HEK293 (cell line): ENCODE results near the gene PEX10.

Experiments used
- CTCF ChIA-PET: fragments of 350-600 bp; formaldehyde crosslinking; extraction: SDS; loops from one replicate; lab custom pipeline; 2021; ENCODE audit warnings: antibody characterized with exemption; lab: Yijun Ruan, JAX
- POLR2A ChIA-PET: fragments of 300-600 bp; formaldehyde crosslinking; extraction: SDS; loops from one replicate; lab custom pipeline; 2020; ENCODE audit warnings: antibody characterized with exemption, inconsistent platforms; lab: Yijun Ruan, JAX
- H3K27ac ChIP-seq: fragments of 200-500 bp; sonication (Bioruptor generic); 2 replicates; pipeline ENCODE4 v1.5.1; 2014; ENCODE audit warnings: low read depth, low read length, control low read depth, inconsistent platforms; ENCODE audit errors: extremely low read depth
- H3K36me3 ChIP-seq, 2 experiments: fragments of 200-500 bp in 1 of 2; sonication (Bioruptor generic) in 1 of 2; 1 replicate in 1 of 2; 2 replicates in 1 of 2; pipeline ENCODE4 v1.5.1; 2014 to 2017; ENCODE audit warnings: inconsistent platforms in 2 of 2, low read length in 2 of 2; ENCODE audit not compliant: control insufficient read depth in 2 of 2, insufficient read depth in 1 of 2
- H3K4me1 ChIP-seq: fragments of 200-500 bp; sonication (Bioruptor generic); 2 replicates; pipeline ENCODE4 v1.5.1; 2014; ENCODE audit warnings: mild to moderate bottlenecking, low read length, inconsistent platforms; ENCODE audit not compliant: control insufficient read depth, insufficient read depth
- H3K4me3 ChIP-seq: 2 replicates; pipeline ENCODE4 v1.5.1; 2011; ENCODE audit warnings: low read depth, mild to moderate bottlenecking, control low read depth, low read length, moderate library complexity
- H3K9me3 ChIP-seq: fragments of 200-500 bp; sonication (Bioruptor generic); 2 replicates; pipeline ENCODE4 v1.5.1; 2014; ENCODE audit warnings: low read depth, low read length, inconsistent platforms; ENCODE audit not compliant: control insufficient read depth, insufficient read depth
- EGR2 ChIP-seq: fragments of 450-650 bp; formaldehyde crosslinking; IDR thresholded peaks from 2 replicates; pipeline ENCODE4 v1.5.1; 2016; ENCODE audit warnings: low read depth, missing biosample characterization, missing genetic modification characterization
- GLIS2 ChIP-seq: fragments of 450-650 bp; formaldehyde crosslinking; IDR thresholded peaks from 2 replicates; pipeline ENCODE4 v1.5.1; 2016; ENCODE audit warnings: missing biosample characterization, missing genetic modification characterization
- KLF1 ChIP-seq: fragments of 450-650 bp; formaldehyde crosslinking; IDR thresholded peaks from 2 replicates; pipeline ENCODE4 v1.5.1; 2016; ENCODE audit warnings: missing biosample characterization, missing genetic modification characterization
- KLF16 ChIP-seq: fragments of 450-650 bp; formaldehyde crosslinking; IDR thresholded peaks from 2 replicates; pipeline ENCODE4 v1.5.1; 2017; ENCODE audit warnings: missing biosample characterization, missing genetic modification characterization
- KLF9 ChIP-seq: fragments of 450-650 bp; formaldehyde crosslinking; IDR thresholded peaks from 2 replicates; pipeline ENCODE4 v1.5.1; 2016; ENCODE audit warnings: missing biosample characterization, missing genetic modification characterization, low read depth
- SCRT2 ChIP-seq: fragments of 450-650 bp; formaldehyde crosslinking; IDR thresholded peaks from 2 replicates; pipeline ENCODE4 v1.5.1; 2016; ENCODE audit warnings: missing biosample characterization, missing genetic modification characterization
- SP2 ChIP-seq: fragments of 450-650 bp; formaldehyde crosslinking; IDR thresholded peaks from 2 replicates; pipeline ENCODE4 v1.5.1; 2016; ENCODE audit warnings: missing biosample characterization, missing genetic modification characterization
- TRIM28 ChIP-seq: IDR thresholded peaks from 2 replicates; pipeline ENCODE4 v1.6.1; 2011; ENCODE audit warnings: low read length, control low read depth, borderline replicate concordance
- YY1 ChIP-seq: fragments of 450-650 bp; formaldehyde crosslinking; IDR thresholded peaks from 2 replicates; pipeline ENCODE4 v1.5.1; 2018; ENCODE audit warnings: missing biosample characterization, missing genetic modification characterization
- ZBTB48 ChIP-seq: fragments of 450-650 bp; formaldehyde crosslinking; IDR thresholded peaks from 2 replicates; pipeline ENCODE4 v1.5.1; 2016; ENCODE audit warnings: missing biosample characterization, missing genetic modification characterization
- ZNF133 ChIP-seq: fragments of 450-650 bp; formaldehyde crosslinking; IDR thresholded peaks from 2 replicates; pipeline ENCODE4 v1.5.1; 2016; ENCODE audit warnings: missing biosample characterization, missing genetic modification characterization
- ZNF175 ChIP-seq: fragments of 450-650 bp; formaldehyde crosslinking; IDR thresholded peaks from 2 replicates; pipeline ENCODE4 v1.5.1; 2016; ENCODE audit warnings: missing biosample characterization, missing genetic modification characterization
- ZNF184 ChIP-seq: fragments of 450-650 bp; IDR thresholded peaks from 2 replicates; pipeline ENCODE4 v1.5.1; 2018; ENCODE audit warnings: missing biosample characterization, mild to moderate bottlenecking, missing genetic modification characterization
- ZNF211 ChIP-seq: fragments of 450-650 bp; formaldehyde crosslinking; IDR thresholded peaks from 2 replicates; pipeline ENCODE4 v1.5.1; 2016; ENCODE audit warnings: low read depth, missing biosample characterization, missing genetic modification characterization
- ZNF221 ChIP-seq: fragments of 450-650 bp; formaldehyde crosslinking; IDR thresholded peaks from 2 replicates; pipeline ENCODE4 v1.5.1; 2017; ENCODE audit warnings: missing biosample characterization, missing genetic modification characterization, borderline replicate concordance
- ZNF239 ChIP-seq: fragments of 450-650 bp; formaldehyde crosslinking; IDR thresholded peaks from 2 replicates; pipeline ENCODE4 v1.5.1; 2016; ENCODE audit warnings: missing biosample characterization, missing genetic modification characterization
- ZNF266 ChIP-seq: fragments of 450-650 bp; formaldehyde crosslinking; IDR thresholded peaks from 2 replicates; pipeline ENCODE4 v1.5.1; 2016; ENCODE audit warnings: missing biosample characterization, missing genetic modification characterization, low read depth
- ZNF274 ChIP-seq, 2 experiments: fragments of 200-500 bp in 1 of 2; fragments of 450-650 bp in 1 of 2; sonication (Bioruptor generic) in 1 of 2; formaldehyde crosslinking in 1 of 2; IDR thresholded peaks; 2 replicates each; pipeline versions ENCODE4 v1.5.1 to v1.6.1; 2014 to 2016; ENCODE audit warnings: borderline replicate concordance in 1 of 2, inconsistent platforms in 1 of 2, low read length in 1 of 2, missing biosample characterization in 1 of 2, missing genetic modification characterization in 1 of 2
- ZNF621 ChIP-seq: fragments of 450-650 bp; formaldehyde crosslinking; IDR thresholded peaks from 2 replicates; pipeline ENCODE4 v1.5.1; 2017; ENCODE audit warnings: missing biosample characterization, missing genetic modification characterization
- ZNF664 ChIP-seq: fragments of 450-650 bp; formaldehyde crosslinking; IDR thresholded peaks from 2 replicates; pipeline ENCODE4 v1.5.1; 2016; ENCODE audit warnings: missing biosample characterization, missing genetic modification characterization
- ZNF677 ChIP-seq: fragments of 450-650 bp; IDR thresholded peaks from 2 replicates; pipeline ENCODE4 v1.5.0; 2018; ENCODE audit warnings: missing biosample characterization, mild to moderate bottlenecking, missing genetic modification characterization, moderate library complexity
- TF ChIP-seq, protein P1 (sequence below): fragments of 450-650 bp; formaldehyde crosslinking; IDR thresholded peaks from 2 replicates; pipeline ENCODE4 v1.5.1; 2016; ENCODE audit warnings: missing biosample characterization, missing genetic modification characterization
- TF ChIP-seq, protein P2 (sequence below): fragments of 450-650 bp; formaldehyde crosslinking; IDR thresholded peaks from 2 replicates; pipeline ENCODE4 v1.5.1; 2016; ENCODE audit warnings: missing biosample characterization, missing genetic modification characterization, borderline replicate concordance
- TF ChIP-seq, protein P3 (sequence below): fragments of 450-650 bp; formaldehyde crosslinking; IDR thresholded peaks from 2 replicates; pipeline ENCODE4 v1.5.1; 2016; ENCODE audit warnings: missing biosample characterization, missing genetic modification characterization
- TF ChIP-seq, protein P4 (sequence below): fragments of 450-650 bp; formaldehyde crosslinking; IDR thresholded peaks from 2 replicates; pipeline ENCODE4 v1.5.1; 2016; ENCODE audit warnings: missing biosample characterization, missing genetic modification characterization
- TF ChIP-seq, protein P5 (sequence below): fragments of 450-650 bp; formaldehyde crosslinking; IDR thresholded peaks from 2 replicates; pipeline ENCODE4 v1.5.1; 2017; ENCODE audit warnings: missing biosample characterization, missing genetic modification characterization
- TF ChIP-seq, protein P6 (sequence below): fragments of 450-650 bp; formaldehyde crosslinking; IDR thresholded peaks from 2 replicates; pipeline ENCODE4 v1.5.1; 2016; ENCODE audit warnings: missing biosample characterization, missing genetic modification characterization

The PEX10 gene

DNA sequence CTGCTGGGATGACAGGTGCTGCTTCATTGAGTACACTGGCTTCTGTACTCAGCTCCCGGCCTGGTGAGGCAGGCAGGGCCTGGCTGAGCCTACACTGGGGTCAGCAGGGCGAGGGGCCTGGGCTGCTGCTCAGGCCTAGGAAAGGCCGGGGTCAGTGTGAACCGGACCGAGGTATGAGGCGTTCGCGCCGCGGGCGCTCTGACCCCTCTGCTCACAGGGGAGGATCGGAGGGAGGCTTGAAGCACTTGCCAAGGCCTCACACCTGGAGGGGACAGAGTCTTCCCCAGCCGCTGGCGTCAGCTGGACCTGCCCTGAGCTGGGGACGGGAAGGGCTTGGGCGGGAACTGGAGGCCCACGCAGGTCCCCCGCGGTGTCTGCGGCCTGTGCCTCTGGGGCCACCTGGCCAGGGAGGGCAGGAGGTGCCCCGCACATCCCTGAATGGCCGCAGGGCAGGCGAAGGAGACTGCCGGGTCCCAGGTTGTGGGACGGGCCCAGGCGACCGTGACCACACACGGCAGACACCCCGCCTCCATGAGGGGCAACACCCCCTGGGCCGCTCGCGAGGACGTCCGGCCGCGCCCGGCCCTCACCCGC lies 466 bp downstream of the PEX10 start:
- Histone ChIP-seq H3K36me3 (peaks cover 0 to 35% of the 10 kb centered on the region in 2 experiments; a peak in 1 of 3 replicates), H3K4me3 (peak overlapping the region; percentile 85), H3K9me3 (no peaks in the 10 kb centered on the region), H3K27ac (peak overlapping the region; percentile 63; the same call in 1 of the 2 replicates), H3K4me1 (no peaks in the 10 kb centered on the region)
- ChIA-PET POLR2A (interaction anchor here (0.7 to 1.5 kb wide), 2 partner anchors 115 to 184 kb away, joined by 5 to 12 read pairs; partner anchors contain the start of genes PANK4 and SKI), CTCF (no interaction called here)
- TF ChIP-seq SCRT2 (tag by site-specific recombination) (no peak), ZNF221 (no peak), YY1 (peak; percentile 67; the same call in 1 of the 2 replicates), ZNF133 (tag by site-specific recombination) (no peak), ZBTB48 (tag by site-specific recombination) (no peak), ZNF274 (IDR thresholded peaks at IDR 0.05; ENCODE audit: low read length) (no peak), ZNF274 (tag by site-specific recombination; IDR thresholded peaks at IDR 0.05; ENCODE audit: borderline replicate concordance) (no peak), EGR2 (tag by site-specific recombination) (0 out of 2 replicates have a peak, but pooled peaks have one; percentile 7), ZNF175 (no peak), TRIM28 (no peak), GLIS2 (tag by site-specific recombination) (peak; percentile 94), KLF16 (tag by site-specific recombination) (no peak), ZNF677 (tag by site-specific recombination) (0 out of 2 replicates have a peak, but pooled peaks have one; percentile 19), ZNF184 (0 out of 2 replicates have a peak, but pooled peaks have one; percentile 22), ZNF239 (tag by site-specific recombination) (no peak), SP2 (tag by site-specific recombination) (peak; percentile 57; the same call in 1 of the 2 replicates), ZNF621 (tag by site-specific recombination) (no peak), ZNF266 (tag by site-specific recombination) (no peak), KLF1 (tag by site-specific recombination) (0 out of 2 replicates have a peak, but pooled peaks have one; percentile 5), ZNF664 (tag by site-specific recombination) (no peak), KLF9 (no peak), ZNF211 (tag by site-specific recombination) (no peak)
- TF ChIP-seq, protein P1, sequence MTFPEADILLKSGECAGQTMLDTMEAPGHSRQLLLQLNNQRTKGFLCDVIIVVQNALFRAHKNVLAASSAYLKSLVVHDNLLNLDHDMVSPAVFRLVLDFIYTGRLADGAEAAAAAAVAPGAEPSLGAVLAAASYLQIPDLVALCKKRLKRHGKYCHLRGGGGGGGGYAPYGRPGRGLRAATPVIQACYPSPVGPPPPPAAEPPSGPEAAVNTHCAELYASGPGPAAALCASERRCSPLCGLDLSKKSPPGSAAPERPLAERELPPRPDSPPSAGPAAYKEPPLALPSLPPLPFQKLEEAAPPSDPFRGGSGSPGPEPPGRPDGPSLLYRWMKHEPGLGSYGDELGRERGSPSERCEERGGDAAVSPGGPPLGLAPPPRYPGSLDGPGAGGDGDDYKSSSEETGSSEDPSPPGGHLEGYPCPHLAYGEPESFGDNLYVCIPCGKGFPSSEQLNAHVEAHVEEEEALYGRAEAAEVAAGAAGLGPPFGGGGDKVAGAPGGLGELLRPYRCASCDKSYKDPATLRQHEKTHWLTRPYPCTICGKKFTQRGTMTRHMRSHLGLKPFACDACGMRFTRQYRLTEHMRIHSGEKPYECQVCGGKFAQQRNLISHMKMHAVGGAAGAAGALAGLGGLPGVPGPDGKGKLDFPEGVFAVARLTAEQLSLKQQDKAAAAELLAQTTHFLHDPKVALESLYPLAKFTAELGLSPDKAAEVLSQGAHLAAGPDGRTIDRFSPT (tag by site-specific recombination), result peak; percentile 27; the same call in 1 of the 2 replicates
- TF ChIP-seq, protein P2, sequence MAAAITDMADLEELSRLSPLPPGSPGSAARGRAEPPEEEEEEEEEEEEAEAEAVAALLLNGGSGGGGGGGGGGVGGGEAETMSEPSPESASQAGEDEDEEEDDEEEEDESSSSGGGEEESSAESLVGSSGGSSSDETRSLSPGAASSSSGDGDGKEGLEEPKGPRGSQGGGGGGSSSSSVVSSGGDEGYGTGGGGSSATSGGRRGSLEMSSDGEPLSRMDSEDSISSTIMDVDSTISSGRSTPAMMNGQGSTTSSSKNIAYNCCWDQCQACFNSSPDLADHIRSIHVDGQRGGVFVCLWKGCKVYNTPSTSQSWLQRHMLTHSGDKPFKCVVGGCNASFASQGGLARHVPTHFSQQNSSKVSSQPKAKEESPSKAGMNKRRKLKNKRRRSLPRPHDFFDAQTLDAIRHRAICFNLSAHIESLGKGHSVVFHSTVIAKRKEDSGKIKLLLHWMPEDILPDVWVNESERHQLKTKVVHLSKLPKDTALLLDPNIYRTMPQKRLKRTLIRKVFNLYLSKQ (tag by site-specific recombination), result no peak
- TF ChIP-seq, protein P3, sequence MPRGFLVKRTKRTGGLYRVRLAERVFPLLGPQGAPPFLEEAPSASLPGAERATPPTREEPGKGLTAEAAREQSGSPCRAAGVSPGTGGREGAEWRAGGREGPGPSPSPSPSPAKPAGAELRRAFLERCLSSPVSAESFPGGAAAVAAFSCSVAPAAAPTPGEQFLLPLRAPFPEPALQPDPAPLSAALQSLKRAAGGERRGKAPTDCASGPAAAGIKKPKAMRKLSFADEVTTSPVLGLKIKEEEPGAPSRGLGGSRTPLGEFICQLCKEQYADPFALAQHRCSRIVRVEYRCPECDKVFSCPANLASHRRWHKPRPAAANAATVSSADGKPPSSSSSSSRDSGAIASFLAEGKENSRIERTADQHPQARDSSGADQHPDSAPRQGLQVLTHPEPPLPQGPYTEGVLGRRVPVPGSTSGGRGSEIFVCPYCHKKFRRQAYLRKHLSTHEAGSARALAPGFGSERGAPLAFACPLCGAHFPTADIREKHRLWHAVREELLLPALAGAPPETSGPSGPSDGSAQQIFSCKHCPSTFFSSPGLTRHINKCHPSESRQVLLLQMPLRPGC, result no peak
- TF ChIP-seq, protein P4, sequence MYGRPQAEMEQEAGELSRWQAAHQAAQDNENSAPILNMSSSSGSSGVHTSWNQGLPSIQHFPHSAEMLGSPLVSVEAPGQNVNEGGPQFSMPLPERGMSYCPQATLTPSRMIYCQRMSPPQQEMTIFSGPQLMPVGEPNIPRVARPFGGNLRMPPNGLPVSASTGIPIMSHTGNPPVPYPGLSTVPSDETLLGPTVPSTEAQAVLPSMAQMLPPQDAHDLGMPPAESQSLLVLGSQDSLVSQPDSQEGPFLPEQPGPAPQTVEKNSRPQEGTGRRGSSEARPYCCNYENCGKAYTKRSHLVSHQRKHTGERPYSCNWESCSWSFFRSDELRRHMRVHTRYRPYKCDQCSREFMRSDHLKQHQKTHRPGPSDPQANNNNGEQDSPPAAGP, result no peak
- TF ChIP-seq, protein P5, sequence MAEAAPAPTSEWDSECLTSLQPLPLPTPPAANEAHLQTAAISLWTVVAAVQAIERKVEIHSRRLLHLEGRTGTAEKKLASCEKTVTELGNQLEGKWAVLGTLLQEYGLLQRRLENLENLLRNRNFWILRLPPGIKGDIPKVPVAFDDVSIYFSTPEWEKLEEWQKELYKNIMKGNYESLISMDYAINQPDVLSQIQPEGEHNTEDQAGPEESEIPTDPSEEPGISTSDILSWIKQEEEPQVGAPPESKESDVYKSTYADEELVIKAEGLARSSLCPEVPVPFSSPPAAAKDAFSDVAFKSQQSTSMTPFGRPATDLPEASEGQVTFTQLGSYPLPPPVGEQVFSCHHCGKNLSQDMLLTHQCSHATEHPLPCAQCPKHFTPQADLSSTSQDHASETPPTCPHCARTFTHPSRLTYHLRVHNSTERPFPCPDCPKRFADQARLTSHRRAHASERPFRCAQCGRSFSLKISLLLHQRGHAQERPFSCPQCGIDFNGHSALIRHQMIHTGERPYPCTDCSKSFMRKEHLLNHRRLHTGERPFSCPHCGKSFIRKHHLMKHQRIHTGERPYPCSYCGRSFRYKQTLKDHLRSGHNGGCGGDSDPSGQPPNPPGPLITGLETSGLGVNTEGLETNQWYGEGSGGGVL (tag by site-specific recombination), result no peak
- TF ChIP-seq, protein P6, sequence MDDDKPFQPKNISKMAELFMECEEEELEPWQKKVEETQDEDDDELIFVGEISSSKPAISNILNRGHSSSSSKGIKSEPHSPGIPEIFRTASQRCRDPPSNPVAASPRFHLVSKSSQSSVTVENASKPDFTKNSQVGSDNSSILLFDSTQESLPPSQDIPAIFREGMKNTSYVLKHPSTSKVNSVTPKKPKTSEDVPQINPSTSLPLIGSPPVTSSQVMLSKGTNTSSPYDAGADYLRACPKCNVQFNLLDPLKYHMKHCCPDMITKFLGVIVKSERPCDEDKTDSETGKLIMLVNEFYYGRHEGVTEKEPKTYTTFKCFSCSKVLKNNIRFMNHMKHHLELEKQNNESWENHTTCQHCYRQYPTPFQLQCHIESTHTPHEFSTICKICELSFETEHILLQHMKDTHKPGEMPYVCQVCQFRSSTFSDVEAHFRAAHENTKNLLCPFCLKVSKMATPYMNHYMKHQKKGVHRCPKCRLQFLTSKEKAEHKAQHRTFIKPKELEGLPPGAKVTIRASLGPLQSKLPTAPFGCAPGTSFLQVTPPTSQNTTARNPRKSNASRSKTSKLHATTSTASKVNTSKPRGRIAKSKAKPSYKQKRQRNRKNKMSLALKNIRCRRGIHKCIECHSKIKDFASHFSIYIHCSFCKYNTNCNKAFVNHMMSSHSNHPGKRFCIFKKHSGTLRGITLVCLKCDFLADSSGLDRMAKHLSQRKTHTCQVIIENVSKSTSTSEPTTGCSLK, result no peak
